Tibial nerve (tissue), 4 donors: ENCODE measurements around the gene SLC35F6. TPM values are rescaled to one million over a fixed set of nuclear protein-coding genes. Genes with fewer than 3 reads are reported as not detected.

Experiments
- DNase-seq, 2 donors: peaks; one replicate each; pipeline ENCODE4 v3.0.0-alpha.2; 2019; ENCODE audit warnings: low spot score in 2 of 2
- H3K27ac ChIP-seq, 4 donors: fragments of 200-600 bp; sonication (generic) in 3 of 4; one replicate each; pipeline ENCODE4 v1.5.1; 2017 to 2019; ENCODE audit warnings: mild to moderate bottlenecking in 1 of 4
- H3K27me3 ChIP-seq, 2 donors: fragments of 200-600 bp; sonication (generic) in 1 of 2; one replicate each; pipeline versions ENCODE4 v1.5.1 to v1.6.0; 2017 to 2019
- H3K36me3 ChIP-seq, 3 donors: fragments of 200-600 bp; sonication (generic); one replicate each; pipeline ENCODE4 v1.5.1; 2018 to 2019
- H3K4me1 ChIP-seq, 4 donors: fragments of 200-600 bp; sonication (generic) in 3 of 4; one replicate each; pipeline ENCODE4 v1.5.1; 2017 to 2019
- H3K4me3 ChIP-seq, 4 donors: fragments of 200-600 bp; sonication (generic) in 3 of 4; one replicate each; pipeline ENCODE4 v1.5.1; 2017 to 2019; ENCODE audit warnings: mild to moderate bottlenecking in 1 of 4, moderate library complexity in 1 of 4
- H3K9me3 ChIP-seq, 4 donors: fragments of 200-600 bp; sonication (generic) in 3 of 4; one replicate each; pipeline ENCODE4 v1.5.1; 2017 to 2019
- CTCF ChIP-seq, 5 experiments: fragments of 200-600 bp in 3 of 5; fragments of 450-650 bp in 2 of 5; sonication (generic) in 3 of 5; IDR thresholded peaks; one replicate each; pipeline ENCODE4 v1.5.1; 2016 to 2019; ENCODE audit warnings: antibody characterized with exemption in 5 of 5, mild to moderate bottlenecking in 3 of 5, moderate library complexity in 2 of 5
- EP300 ChIP-seq, 2 donors: sonication (generic); formaldehyde crosslinking; IDR thresholded peaks; one replicate each; pipeline ENCODE4 v1.6.1; 2017; ENCODE audit warnings: antibody characterized with exemption in 2 of 2, mild to moderate bottlenecking in 1 of 2
- POLR2A ChIP-seq, 2 donors: fragments of 450-650 bp; IDR thresholded peaks; one replicate each; pipeline ENCODE4 v1.6.1; 2017; ENCODE audit warnings: antibody characterized with exemption in 2 of 2, mild to moderate bottlenecking in 2 of 2, moderate library complexity in 2 of 2
- WGBS, 2 donors: methylation state at CpG; one replicate each; pipeline ENCODE4 v1.1.5; 2018; 5-methylcytosine and 5-hydroxymethylcytosine counted together
- total RNA-seq, 4 donors: library from RNA; depleted of rRNA; stranded (reverse); fragments of >200 nt; gene quantifications; one replicate each; pipeline ENCODE4 v1.1.0, GENCODE V29; 2016

SLC35F6 gene
- total RNA-seq, 4 donors from 2014 or later = 30.1 to 51.6 (median 43.3) TPM

- Histone ChIP-seq H3K4me1 (peaks cover 0 to 95% (median 62%) of the 10 kb centered on the region in 4 donors), H3K27ac (peak overlapping the region; percentile 62 to 95 (median 86)), H3K36me3 (peaks cover 0 to 6% (median 0%) of the 10 kb centered on the region in 3 donors), H3K27me3 (no peaks in the 10 kb centered on the region), H3K9me3 (no peaks in the 10 kb centered on the region), H3K4me3 (no peak overlapping the region)
- DNase-seq = peak; percentile 66 to 82
- 25 to 30% methylated on average over 14 of the region's 14 CpGs for WGBS, 2 donors
- TF ChIP-seq EP300 (IDR thresholded peaks at IDR 0.05) = peak in 1 of 2 donors; percentile 89
- TF ChIP-seq CTCF (IDR thresholded peaks at IDR 0.05) = no peak
- TF ChIP-seq POLR2A (IDR thresholded peaks at IDR 0.05) = peak; percentile 10 to 46
Observed at GRCh38 chr2:26769089-26769761, 5.1 kb downstream of the SLC35F6 start.

GRCh38 chr2:26770986-26771586, 7.0 kb downstream of the SLC35F6 start:
- Histone ChIP-seq H3K4me3 (no peak overlapping the region), H3K4me1 (peaks cover 0 to 84% (median 57%) of the 10 kb centered on the region in 4 donors), H3K36me3 (peaks cover 3 to 24% (median 6%) of the 10 kb centered on the region in 3 donors), H3K9me3 (no peaks in the 10 kb centered on the region), H3K27ac (peak overlapping the region; percentile 77 to 95 (median 86)), H3K27me3 (no peaks in the 10 kb centered on the region)
- peak; percentile 88 to 97 for DNase-seq
- no peak for TF ChIP-seq POLR2A (IDR thresholded peaks at IDR 0.05)
- peak in 1 of 2 donors; percentile 87 for TF ChIP-seq EP300 (IDR thresholded peaks at IDR 0.05)
- peak in 3 of 5 experiments; percentile 14 to 38 (median 15) for TF ChIP-seq CTCF (IDR thresholded peaks at IDR 0.05)
- 57 to 70% methylated on average over 6 of the region's 6 CpGs for WGBS, 2 donors

- peak; percentile 99 for TF ChIP-seq EP300 (IDR thresholded peaks at IDR 0.05)
- peak in 1 of 5 experiments; percentile 13 for TF ChIP-seq CTCF (IDR thresholded peaks at IDR 0.05)
- peak; percentile 26 to 59 for TF ChIP-seq POLR2A (IDR thresholded peaks at IDR 0.05)
- DNase-seq = peak; percentile 98 to 100
- peaks cover 0 to 72% (median 50%) of the 10 kb centered on the region in 4 donors for H3K4me1 ChIP-seq
- peak overlapping the region in 1 of 4 donors; percentile 17 for H3K4me3 ChIP-seq
- H3K27me3 ChIP-seq = no peaks in the 10 kb centered on the region
- peaks cover 3 to 37% (median 10%) of the 10 kb centered on the region in 3 donors for H3K36me3 ChIP-seq
- H3K9me3 ChIP-seq = no peaks in the 10 kb centered on the region
- 19 to 31% methylated on average over 13 of the region's 13 CpGs for WGBS, 2 donors
- peak overlapping the region; percentile 77 to 95 (median 86) for H3K27ac ChIP-seq
Observed at GRCh38 chr2:26772064-26773001, 8.2 kb downstream of the SLC35F6 start.

GRCh38 chr2:26776195-26776800, 12.2 kb downstream of the SLC35F6 start:
- peaks cover 3 to 76% (median 26%) of the 10 kb centered on the region in 3 donors for H3K36me3 ChIP-seq
- no peaks in the 10 kb centered on the region for H3K27me3 ChIP-seq
- TF ChIP-seq EP300 (IDR thresholded peaks at IDR 0.05) (no peak), CTCF (IDR thresholded peaks at IDR 0.05) (no peak), POLR2A (IDR thresholded peaks at IDR 0.05) (no peak)
- H3K9me3 ChIP-seq = no peaks in the 10 kb centered on the region
- no peak for DNase-seq
- no peak overlapping the region for H3K4me3 ChIP-seq
- peaks cover 0 to 37% (median 22%) of the 10 kb centered on the region in 4 donors for H3K4me1 ChIP-seq
- 93 to 95% methylated on average over 4 to 5 of the region's 5 CpGs for WGBS, 2 donors
- no peak overlapping the region for H3K27ac ChIP-seq
